Measurements from ENCODE around the gene MMP2.

DNA sequence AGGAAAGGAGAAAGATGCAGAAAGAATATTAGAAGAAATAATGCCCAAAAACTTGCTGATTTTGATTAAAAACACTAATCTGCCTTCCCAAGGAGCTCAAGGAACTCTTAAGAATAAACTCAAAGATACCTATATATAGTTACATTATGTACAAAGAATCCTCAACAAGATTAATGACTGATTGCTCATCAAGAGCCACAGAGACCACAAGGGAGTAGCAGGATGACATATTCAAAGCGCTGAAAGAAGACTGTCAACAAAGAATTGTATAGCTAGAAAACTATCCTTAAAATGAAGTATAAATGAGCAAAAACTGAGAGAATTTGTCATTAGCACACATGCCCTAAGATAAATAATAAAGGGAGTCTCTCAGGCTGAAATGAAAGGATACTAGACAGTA is 36.1 kb downstream of the MMP2 start:
- TF ChIP-seq, protein P1, sequence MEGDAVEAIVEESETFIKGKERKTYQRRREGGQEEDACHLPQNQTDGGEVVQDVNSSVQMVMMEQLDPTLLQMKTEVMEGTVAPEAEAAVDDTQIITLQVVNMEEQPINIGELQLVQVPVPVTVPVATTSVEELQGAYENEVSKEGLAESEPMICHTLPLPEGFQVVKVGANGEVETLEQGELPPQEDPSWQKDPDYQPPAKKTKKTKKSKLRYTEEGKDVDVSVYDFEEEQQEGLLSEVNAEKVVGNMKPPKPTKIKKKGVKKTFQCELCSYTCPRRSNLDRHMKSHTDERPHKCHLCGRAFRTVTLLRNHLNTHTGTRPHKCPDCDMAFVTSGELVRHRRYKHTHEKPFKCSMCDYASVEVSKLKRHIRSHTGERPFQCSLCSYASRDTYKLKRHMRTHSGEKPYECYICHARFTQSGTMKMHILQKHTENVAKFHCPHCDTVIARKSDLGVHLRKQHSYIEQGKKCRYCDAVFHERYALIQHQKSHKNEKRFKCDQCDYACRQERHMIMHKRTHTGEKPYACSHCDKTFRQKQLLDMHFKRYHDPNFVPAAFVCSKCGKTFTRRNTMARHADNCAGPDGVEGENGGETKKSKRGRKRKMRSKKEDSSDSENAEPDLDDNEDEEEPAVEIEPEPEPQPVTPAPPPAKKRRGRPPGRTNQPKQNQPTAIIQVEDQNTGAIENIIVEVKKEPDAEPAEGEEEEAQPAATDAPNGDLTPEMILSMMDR (IDR thresholded peaks at IDR 0.05 in 2 of 3, conservative IDR thresholded peaks at IDR 0.05 in 1 of 3; ENCODE audit: borderline replicate concordance in 1 of 3, insufficient read depth in 1 of 3, low read depth in 2 of 3, low read length in 2 of 3) = no peak
- TF ChIP-seq TCF7L2 (IDR thresholded peaks at IDR 0.05; ENCODE audit: borderline replicate concordance, extremely low read depth, insufficient read depth, insufficient read length) (no peak), POLR2AphosphoS5 (IDR thresholded peaks at IDR 0.05; ENCODE audit: low read depth, low read length) (no peak), ZNF274 (IDR thresholded peaks at IDR 0.05; ENCODE audit: low read depth, low read length) (no peak), CEBPB (IDR thresholded peaks at IDR 0.05; ENCODE audit: low read depth) (no peak)
- TF ChIP-seq, protein P2, sequence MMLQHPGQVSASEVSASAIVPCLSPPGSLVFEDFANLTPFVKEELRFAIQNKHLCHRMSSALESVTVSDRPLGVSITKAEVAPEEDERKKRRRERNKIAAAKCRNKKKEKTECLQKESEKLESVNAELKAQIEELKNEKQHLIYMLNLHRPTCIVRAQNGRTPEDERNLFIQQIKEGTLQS (IDR thresholded peaks at IDR 0.05) = no peak
